ENCODE data around the gene TTLL5. TPM values are rescaled to one million over a fixed set of nuclear protein-coding genes. Genes with fewer than 3 reads are reported as not detected.

TTLL5 gene
- total and polyA plus RNA-seq, 7 donors: 4.6 to 17.2 (median 9.1) TPM

DNA sequence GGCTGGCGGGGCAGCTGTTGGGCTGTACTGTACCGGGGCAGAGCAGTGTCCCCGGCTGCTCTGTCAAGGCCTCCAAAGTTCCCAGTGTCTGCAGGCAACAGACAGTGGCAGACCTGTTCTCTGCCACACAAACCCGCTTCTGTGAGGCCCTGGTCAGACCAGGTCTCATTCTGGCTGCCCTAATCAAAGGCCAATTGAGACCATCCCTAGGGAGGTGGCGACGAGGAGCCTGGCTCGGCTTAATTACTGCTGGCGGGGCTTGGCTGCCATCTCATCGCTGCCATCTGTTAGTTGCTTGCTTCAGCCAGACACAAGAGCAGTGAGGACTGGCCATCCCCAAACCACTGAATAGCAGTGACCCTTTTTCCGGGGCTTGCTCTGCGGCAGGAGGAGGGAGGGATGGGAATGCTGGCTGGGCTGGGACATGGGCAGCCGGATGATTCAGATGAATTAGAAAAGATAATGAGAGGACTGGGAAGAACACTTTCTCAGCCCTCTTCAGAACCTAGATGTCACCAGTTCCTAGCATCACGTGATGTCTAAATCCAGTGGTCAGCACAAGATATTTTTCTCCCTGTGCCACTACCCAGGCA is 24.9 kb upstream of the TTLL5 start:
- intact Hi-C loops (cut with DNase I): no loop called here
- Histone ChIP-seq H3K9me3 (no peaks in the 10 kb centered on the region), H3K4me1 (no peaks in the 10 kb centered on the region), H3K27me3 (ENCODE audit: insufficient read depth in 3 of 3, low read length in 2 of 3) (no peaks in the 10 kb centered on the region), H3K36me3 (ENCODE audit: insufficient read depth in 1 of 2, low read depth in 1 of 2) (peaks cover 0 to 5% of the 10 kb centered on the region in 2 donors), H3K27ac (no peak overlapping the region), H3K4me3 (no peak overlapping the region)
- DNase-seq (no peak), ATAC-seq (no peak)
- WGBS, 3 donors: 39 to 72% (median 45%) methylated on average over 13 of the region's 13 CpGs
- no peak for TF ChIP-seq CTCF (IDR thresholded peaks at IDR 0.05)

DNA sequence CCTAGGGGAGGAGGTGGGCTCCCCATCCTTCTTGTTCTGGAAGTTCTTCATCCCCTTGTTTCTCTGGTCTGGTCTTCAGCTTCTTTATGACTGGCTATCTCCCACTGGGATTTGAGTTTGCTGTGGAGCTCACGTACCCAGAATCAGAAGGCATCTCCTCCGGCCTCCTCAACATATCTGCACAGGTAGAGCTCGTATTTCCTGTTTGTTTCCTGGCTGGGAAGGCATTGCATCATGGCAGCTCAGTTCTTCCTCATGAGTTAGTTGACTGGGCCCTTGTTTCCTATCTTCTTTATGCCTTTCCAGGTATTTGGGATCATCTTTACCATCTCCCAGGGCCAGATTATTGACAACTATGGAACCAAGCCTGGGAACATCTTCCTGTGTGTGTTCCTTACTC is 20.2 kb upstream of the TTLL5 start:
- Histone ChIP-seq H3K27me3 (ENCODE audit: insufficient read depth in 3 of 3, low read length in 2 of 3) (no peaks in the 10 kb centered on the region), H3K9me3 (no peaks in the 10 kb centered on the region), H3K27ac (no peak overlapping the region), H3K4me1 (peaks cover 7% of the 10 kb centered on the region), H3K4me3 (no peak overlapping the region), H3K36me3 (ENCODE audit: insufficient read depth in 1 of 2, low read depth in 1 of 2) (no peaks in the 10 kb centered on the region)
- no peak for TF ChIP-seq CTCF (IDR thresholded peaks at IDR 0.05)
- WGBS, 3 donors: 92 to 98% (median 96%) methylated on average over 3 of the region's 3 CpGs
- DNase-seq: no peak
- intact Hi-C loops (cut with DNase I): loop anchor here in 1 of 2 donors (5.0 kb wide), 1 partner anchor 49 kb away; no protein-coding TSS in a partner anchor
- no peak for ATAC-seq

GRCh38 chr14:75643985-75644384 is 17.1 kb upstream of the TTLL5 start:
- intact Hi-C loops (cut with DNase I): loop anchor here in 1 of 2 donors (5.0 kb wide), 1 partner anchor 52 kb away; no protein-coding TSS in a partner anchor
- peak overlapping the region; percentile 49 for H3K27ac ChIP-seq
- no peaks in the 10 kb centered on the region for H3K9me3 ChIP-seq
- 46 to 63% (median 51%) methylated on average over 4 of the region's 4 CpGs for WGBS, 3 donors
- no peaks in the 10 kb centered on the region for H3K36me3 ChIP-seq (ENCODE audit: insufficient read depth in 1 of 2, low read depth in 1 of 2)
- ATAC-seq (no peak), DNase-seq (no peak)
- H3K4me1 ChIP-seq: peaks cover 26% of the 10 kb centered on the region
- no peak overlapping the region for H3K4me3 ChIP-seq
- TF ChIP-seq CTCF (IDR thresholded peaks at IDR 0.05): no peak
- no peaks in the 10 kb centered on the region for H3K27me3 ChIP-seq (ENCODE audit: insufficient read depth in 3 of 3, low read length in 2 of 3)

- intact Hi-C loops (cut with DNase I): no loop called here
- H3K27me3 ChIP-seq (ENCODE audit: insufficient read depth in 3 of 3, low read length in 2 of 3): no peaks in the 10 kb centered on the region
- ATAC-seq (no peak), DNase-seq (no peak)
- H3K4me3 ChIP-seq: no peak overlapping the region
- TF ChIP-seq CTCF (IDR thresholded peaks at IDR 0.05): no peak
- peak overlapping the region; percentile 18 for H3K27ac ChIP-seq
- peaks cover 31% of the 10 kb centered on the region for H3K4me1 ChIP-seq
- peaks cover under 1 to 9% of the 10 kb centered on the region in 2 donors for H3K36me3 ChIP-seq (ENCODE audit: insufficient read depth in 1 of 2, low read depth in 1 of 2)
- H3K9me3 ChIP-seq: no peaks in the 10 kb centered on the region
Measured at GRCh38 chr14:75645056-75645455, 16.0 kb upstream of the TTLL5 start.

- Histone ChIP-seq H3K4me1 (peaks cover 31% of the 10 kb centered on the region), H3K27ac (no peak overlapping the region), H3K9me3 (no peaks in the 10 kb centered on the region), H3K27me3 (ENCODE audit: insufficient read depth in 3 of 3, low read length in 2 of 3) (no peaks in the 10 kb centered on the region), H3K4me3 (no peak overlapping the region), H3K36me3 (ENCODE audit: insufficient read depth in 1 of 2, low read depth in 1 of 2) (peaks cover 4 to 26% of the 10 kb centered on the region in 2 donors)
- intact Hi-C loops (cut with DNase I): no loop called here
- ATAC-seq: no peak
- DNase-seq: peak in 1 of 2 donors; percentile 67
- no peak for TF ChIP-seq CTCF (IDR thresholded peaks at IDR 0.05)
- WGBS, 3 donors: 75 to 83% (median 80%) methylated on average over 6 of the region's 6 CpGs
Measured at GRCh38 chr14:75646762-75647161, 14.3 kb upstream of the TTLL5 start.
